PC-3 (cell line): ENCODE measurements around the gene SV2C. TPM values are rescaled to one million over a fixed set of nuclear protein-coding genes. Genes with fewer than 3 reads are reported as not detected.

Source experiments
- ATAC-seq: fragments of 200-7000 bp; cut with Tn5 transposase; 2 replicates; pipeline ENCODE4 v1.9.1; 2020; ENCODE audit warnings: mild to moderate bottlenecking, moderate library complexity
- BruUV-seq: library from RNA; stranded (reverse); fragments of 400-500 nt; replicated peaks from 2 replicates; lab custom pipeline; 2021; lab: Mats Ljungman, UMichigan
- CTCF ChIA-PET: fragments of 300-600 bp; sonication (Branson Sonifier 250); formaldehyde crosslinking; loops from one replicate; lab custom pipeline; 2022; ENCODE audit warnings: antibody characterized with exemption; lab: Charles Lee
- POLR2A ChIA-PET: fragments of 300-600 bp; sonication (Branson Sonifier 250); formaldehyde crosslinking; loops from one replicate; lab custom pipeline; 2022; ENCODE audit warnings: antibody characterized with exemption; ENCODE audit not compliant: unreplicated experiment; lab: Charles Lee
- DNase-seq: peaks from one replicate; pipeline ENCODE4 v3.0.0-alpha.2; 2015
- H2AFZ ChIP-seq: fragments of 300-600 bp; sonication (generic); 2 replicates; pipeline ENCODE4 v1.6.0; 2016; ENCODE audit warnings: antibody characterized with exemption, low read length
- H3F3A ChIP-seq: fragments of 300-600 bp; sonication (generic); one replicate; pipeline ENCODE4 v1.6.0; 2017; ENCODE audit warnings: antibody characterized with exemption, low read length, control low read depth, mild to moderate bottlenecking; ENCODE audit not compliant: unreplicated experiment
- H3K27ac ChIP-seq: fragments of 300-600 bp; sonication (generic); 2 replicates; pipeline ENCODE4 v1.5.1; 2016; ENCODE audit warnings: mild to moderate bottlenecking, low read length
- H3K27me3 ChIP-seq: fragments of 300-600 bp; sonication (generic); 2 replicates; pipeline ENCODE4 v1.6.1; 2016; ENCODE audit warnings: low read length, mixed read lengths
- H3K36me3 ChIP-seq: fragments of 300-600 bp; sonication (generic); 2 replicates; pipeline ENCODE4 v1.6.1; 2016; ENCODE audit warnings: low read depth, mixed run types, low read length, mixed read lengths
- H3K4me1 ChIP-seq: fragments of 300-600 bp; sonication (generic); 2 replicates; pipeline ENCODE4 v1.5.1; 2016; ENCODE audit warnings: low read length; ENCODE audit not compliant: insufficient read depth
- H3K4me2 ChIP-seq: fragments of 300-600 bp; sonication (generic); 2 replicates; pipeline ENCODE4 v1.6.0; 2016; ENCODE audit warnings: low read length
- H3K4me3 ChIP-seq: fragments of 300-600 bp; sonication (generic); 2 replicates; pipeline ENCODE4 v1.5.1; 2016; ENCODE audit warnings: mild to moderate bottlenecking, low read length, mixed read lengths
- H3K79me2 ChIP-seq: fragments of 300-600 bp; sonication (generic); 2 replicates; pipeline ENCODE4 v1.6.1; 2017; ENCODE audit warnings: low read length, mixed read lengths
- H3K9ac ChIP-seq: fragments of 300-600 bp; sonication (generic); 2 replicates; pipeline ENCODE4 v1.6.0; 2016; ENCODE audit warnings: mild to moderate bottlenecking, low read length
- H3K9me2 ChIP-seq: fragments of 300-600 bp; sonication (generic); replicated peaks from 2 replicates; pipeline ENCODE4 v1.6.1; 2016; ENCODE audit warnings: mixed run types, low read length, mixed read lengths
- H3K9me3 ChIP-seq: fragments of 300-600 bp; sonication (generic); 2 replicates; pipeline ENCODE4 v1.6.1; 2016; ENCODE audit warnings: low read length, mixed read lengths
- H4K20me1 ChIP-seq: fragments of 300-600 bp; sonication (generic); 2 replicates; pipeline ENCODE4 v1.6.1; 2016; ENCODE audit warnings: low read length, mixed read lengths
- EZH2 ChIP-seq: fragments of 300-600 bp; sonication (generic); IDR thresholded peaks from one replicate; pipeline ENCODE4 v1.6.1; 2017; ENCODE audit warnings: antibody characterized with exemption, mild to moderate bottlenecking, low read length; ENCODE audit not compliant: unreplicated experiment
- EZH2phosphoT487 ChIP-seq: fragments of 300-600 bp; sonication (generic); IDR thresholded peaks from 2 replicates; pipeline ENCODE4 v1.6.1; 2018; ENCODE audit warnings: mild to moderate bottlenecking, antibody characterized with exemption, low read length, borderline replicate concordance
- intact Hi-C: fragments of 100-400 bp; cut with micrococcal nuclease; formaldehyde crosslinking; loops from 2 replicates; pipeline ENCODE4 v1.9.0; 2023
- total RNA-seq: library from RNA; depleted of rRNA; stranded (reverse); fragments of >200 nt; gene quantifications from 2 replicates; pipeline ENCODE4 v1.2.3, GENCODE V29; 2014
- TF ChIP-seq, protein P1 (sequence below): fragments of 300-600 bp; sonication (generic); conservative IDR thresholded peaks from 2 replicates; pipeline ENCODE4 v1.5.1; 2017; ENCODE audit warnings: antibody characterized with exemption, low read depth, mild to moderate bottlenecking, low read length

SV2C gene
- total RNA-seq, 1 experiment from 2014 or later = not detected

DNA sequence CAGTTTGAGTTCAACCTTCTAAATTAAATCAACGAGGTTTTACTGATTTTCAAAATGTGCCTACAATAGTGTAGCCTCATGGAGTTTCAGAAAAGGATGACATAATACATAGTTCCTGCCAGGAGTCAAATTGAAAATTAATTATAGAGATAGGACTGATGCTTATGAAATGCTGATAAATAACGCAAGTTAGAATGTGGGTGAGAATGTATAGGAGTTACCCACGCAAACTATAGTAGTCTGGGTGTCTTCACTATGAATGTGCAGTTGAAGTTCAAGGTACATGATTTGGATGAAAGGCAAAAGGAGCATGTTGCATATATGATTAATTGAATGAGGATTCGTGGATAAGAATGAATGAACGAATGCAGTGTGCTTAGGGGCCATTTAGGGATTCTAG, 95.7 kb downstream of the SV2C start:
- no peak overlapping the region for H2AFZ ChIP-seq
- TF ChIP-seq, protein P1, sequence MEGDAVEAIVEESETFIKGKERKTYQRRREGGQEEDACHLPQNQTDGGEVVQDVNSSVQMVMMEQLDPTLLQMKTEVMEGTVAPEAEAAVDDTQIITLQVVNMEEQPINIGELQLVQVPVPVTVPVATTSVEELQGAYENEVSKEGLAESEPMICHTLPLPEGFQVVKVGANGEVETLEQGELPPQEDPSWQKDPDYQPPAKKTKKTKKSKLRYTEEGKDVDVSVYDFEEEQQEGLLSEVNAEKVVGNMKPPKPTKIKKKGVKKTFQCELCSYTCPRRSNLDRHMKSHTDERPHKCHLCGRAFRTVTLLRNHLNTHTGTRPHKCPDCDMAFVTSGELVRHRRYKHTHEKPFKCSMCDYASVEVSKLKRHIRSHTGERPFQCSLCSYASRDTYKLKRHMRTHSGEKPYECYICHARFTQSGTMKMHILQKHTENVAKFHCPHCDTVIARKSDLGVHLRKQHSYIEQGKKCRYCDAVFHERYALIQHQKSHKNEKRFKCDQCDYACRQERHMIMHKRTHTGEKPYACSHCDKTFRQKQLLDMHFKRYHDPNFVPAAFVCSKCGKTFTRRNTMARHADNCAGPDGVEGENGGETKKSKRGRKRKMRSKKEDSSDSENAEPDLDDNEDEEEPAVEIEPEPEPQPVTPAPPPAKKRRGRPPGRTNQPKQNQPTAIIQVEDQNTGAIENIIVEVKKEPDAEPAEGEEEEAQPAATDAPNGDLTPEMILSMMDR = no peak
- TF ChIP-seq EZH2phosphoT487 = no peak
- no peak overlapping the region for H3K27ac ChIP-seq
- no peaks in the 10 kb centered on the region for H3K36me3 ChIP-seq
- ATAC-seq (no peak), DNase-seq (no peak)
- H3K4me3 ChIP-seq = no peak overlapping the region
- H3K9me3 ChIP-seq = no peaks in the 10 kb centered on the region
- H3K4me2 ChIP-seq = no peak overlapping the region
- H3K9me2 ChIP-seq = no peaks in the 10 kb centered on the region
- no TSS peak for BruUV-seq
- no peaks in the 10 kb centered on the region for H3K79me2 ChIP-seq
- H3F3A ChIP-seq = no peaks in the 10 kb centered on the region
- POLR2A ChIA-PET = no interaction called here
- no peaks in the 10 kb centered on the region for H3K4me1 ChIP-seq
- H3K9ac ChIP-seq = no peak overlapping the region
- H3K27me3 ChIP-seq = peaks cover 19% of the 10 kb centered on the region; the same call in 1 of the 2 replicates
- H4K20me1 ChIP-seq = no peaks in the 10 kb centered on the region
- intact Hi-C loops = no loop called here
- CTCF ChIA-PET = no interaction called here

DNA sequence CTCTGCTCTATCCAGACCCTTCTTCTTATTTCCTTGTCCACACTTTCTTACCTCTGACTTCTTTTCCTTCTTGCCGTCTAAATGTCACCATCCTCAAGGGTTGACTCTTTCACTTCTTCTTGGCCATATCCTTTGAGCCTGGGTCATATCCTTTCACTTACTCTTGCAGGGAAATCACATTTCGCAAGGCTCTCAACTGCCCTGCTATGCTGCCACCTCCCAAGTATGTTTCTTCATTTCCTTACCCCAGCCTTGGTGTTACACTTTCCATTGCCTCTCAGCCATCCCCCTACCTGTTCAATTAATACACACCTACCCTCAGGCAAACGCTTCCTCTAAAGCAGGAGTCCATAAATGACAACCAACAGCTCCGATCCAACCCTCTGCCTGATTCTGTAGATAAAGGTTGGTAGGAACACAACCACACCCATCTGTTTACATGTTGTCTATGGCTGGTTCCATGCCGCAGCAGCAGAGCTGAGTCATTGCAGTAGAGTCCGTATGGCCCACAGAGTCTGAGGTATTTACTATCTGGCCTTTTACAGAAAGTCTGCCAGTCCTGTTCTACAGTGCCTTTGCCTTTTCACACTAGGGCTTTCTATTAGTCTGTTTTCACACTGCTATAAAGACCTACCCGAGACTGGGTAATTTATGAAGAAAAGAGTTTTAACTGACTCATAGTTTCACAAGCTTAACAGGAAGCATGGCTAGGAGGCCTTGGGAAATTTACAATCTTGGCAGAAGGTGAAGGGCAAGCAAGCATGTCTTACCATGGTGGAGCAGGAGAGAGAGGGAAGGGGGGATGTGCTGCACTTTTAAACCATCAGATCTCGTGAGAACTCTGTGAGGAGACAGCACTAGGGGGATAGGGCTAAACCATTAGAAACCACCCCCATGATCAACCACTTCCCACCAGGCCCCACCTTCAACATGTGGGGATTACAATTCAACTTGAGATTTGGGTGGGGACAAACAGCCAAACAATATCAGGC, 97.9 kb downstream of the SV2C start:
- H2AFZ ChIP-seq = no peak overlapping the region
- H3K9me3 ChIP-seq = no peaks in the 10 kb centered on the region
- no peak overlapping the region for H3K27ac ChIP-seq
- POLR2A ChIA-PET = no interaction called here
- peaks cover 19% of the 10 kb centered on the region; the same call in 1 of the 2 replicates for H3K27me3 ChIP-seq
- no peaks in the 10 kb centered on the region for H3K4me1 ChIP-seq
- H3K9ac ChIP-seq = no peak overlapping the region
- no peaks in the 10 kb centered on the region for H3F3A ChIP-seq
- ATAC-seq = no peak
- no peaks in the 10 kb centered on the region for H3K36me3 ChIP-seq
- H3K4me3 ChIP-seq = no peak overlapping the region
- CTCF ChIA-PET = no interaction called here
- H3K9me2 ChIP-seq = no peaks in the 10 kb centered on the region
- intact Hi-C loops = no loop called here
- no TSS peak for BruUV-seq
- DNase-seq = no peak
- H3K79me2 ChIP-seq = no peaks in the 10 kb centered on the region
- no peaks in the 10 kb centered on the region for H4K20me1 ChIP-seq
- no peak overlapping the region for H3K4me2 ChIP-seq
- TF ChIP-seq, protein P1 = no peak
- TF ChIP-seq EZH2 (no peak), EZH2phosphoT487 (no peak)

DNA sequence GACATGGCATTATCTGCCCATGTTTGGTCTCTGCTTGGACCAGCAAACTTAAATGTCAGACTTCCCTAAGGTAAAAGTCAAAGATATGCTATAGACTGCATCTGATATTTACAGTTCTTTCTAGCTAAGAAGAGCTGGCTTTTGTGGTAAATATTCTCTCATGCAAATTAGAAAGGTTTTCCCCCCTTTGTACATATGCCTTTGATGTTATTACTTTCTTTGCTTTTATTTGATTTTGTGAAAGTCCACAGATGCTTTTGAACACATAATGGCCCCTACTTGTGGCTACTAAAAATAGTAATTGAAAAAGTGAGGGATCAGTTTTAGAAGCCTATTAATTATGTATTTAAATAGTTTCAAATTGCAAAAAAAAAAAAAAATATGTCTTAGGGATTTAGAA, 104.2 kb downstream of the SV2C start:
- Histone ChIP-seq H3K79me2 (no peaks in the 10 kb centered on the region), H3K9me2 (no peaks in the 10 kb centered on the region), H3K4me2 (no peak overlapping the region), H3K27ac (no peak overlapping the region), H2AFZ (no peak overlapping the region), H3K9ac (no peak overlapping the region), H4K20me1 (no peaks in the 10 kb centered on the region), H3K9me3 (no peaks in the 10 kb centered on the region), H3K36me3 (no peaks in the 10 kb centered on the region), H3K4me3 (no peak overlapping the region), H3K27me3 (peaks cover 17% of the 10 kb centered on the region), H3F3A (no peaks in the 10 kb centered on the region), H3K4me1 (no peaks in the 10 kb centered on the region)
- BruUV-seq = no TSS peak
- CTCF ChIA-PET = no interaction called here
- DNase-seq = no peak
- no peak for ATAC-seq
- POLR2A ChIA-PET = no interaction called here
- TF ChIP-seq, protein P1 = no peak
- TF ChIP-seq EZH2 = no peak
- no peak for TF ChIP-seq EZH2phosphoT487
- intact Hi-C loops = no loop called here
